Keratinocyte (primary cell): Measurements from ENCODE around the gene ATP9B. TPM values are rescaled to one million over a fixed set of nuclear protein-coding genes. Genes with fewer than 3 reads are reported as not detected.

Source experiments
- DNase-seq: peaks from one replicate; pipeline ENCODE4 v3.0.0-alpha.2; 2011; ENCODE audit warnings: low read depth, missing footprints, low spot score
- FAIRE-seq: peaks from 2 replicates; lab custom pipeline; 2011; peaks lifted over from hg19 to GRCh38; lab: Jason Lieb, UNC
- H2AFZ ChIP-seq: 2 replicates; pipeline ENCODE4 v1.6.0; 2012; ENCODE audit warnings: low read length, control low read depth, inconsistent platforms; ENCODE audit not compliant: control insufficient read depth
- H3K27ac ChIP-seq: 2 replicates; pipeline ENCODE4 v1.5.1; 2011; ENCODE audit warnings: low read length; ENCODE audit not compliant: control insufficient read depth, insufficient read depth
- H3K27me3 ChIP-seq: 3 replicates; pipeline ENCODE4 v1.6.0; 2011; ENCODE audit warnings: low read length; ENCODE audit not compliant: control insufficient read depth, insufficient read depth; ENCODE audit errors: extremely low read depth
- H3K36me3 ChIP-seq, 2 experiments: 2 replicates in 1 of 2; 3 replicates in 1 of 2; pipeline ENCODE4 v1.5.1; 2011; ENCODE audit warnings: low read length in 2 of 2, mild to moderate bottlenecking in 1 of 2; ENCODE audit not compliant: control insufficient read depth in 2 of 2, insufficient read depth in 2 of 2; ENCODE audit errors: extremely low read depth in 1 of 2
- H3K4me1 ChIP-seq: 3 replicates; pipeline ENCODE4 v1.5.1; 2011; ENCODE audit warnings: low read length; ENCODE audit not compliant: control insufficient read depth, insufficient read depth; ENCODE audit errors: extremely low read depth
- H3K4me2 ChIP-seq: 3 replicates; pipeline ENCODE4 v1.6.0; 2011; ENCODE audit warnings: low read depth, low read length; ENCODE audit not compliant: control insufficient read depth, insufficient read depth; ENCODE audit errors: extremely low read depth
- H3K4me3 ChIP-seq, 3 experiments: fragments of 200-600 bp in 1 of 3; sonication (generic) in 1 of 3; 2 replicates in 2 of 3; 3 replicates in 1 of 3; pipeline ENCODE4 v1.5.1; 2011 to 2016; ENCODE audit warnings: low read length in 3 of 3, mild to moderate bottlenecking in 3 of 3, control low read depth in 2 of 3, inconsistent platforms in 1 of 3, low read depth in 1 of 3, mixed read lengths in 1 of 3, mixed run types in 1 of 3, moderate library complexity in 1 of 3; ENCODE audit not compliant: control insufficient read depth in 2 of 3, insufficient read depth in 2 of 3; ENCODE audit errors: extremely low read depth in 1 of 3
- H3K79me2 ChIP-seq: 2 replicates; pipeline ENCODE4 v1.6.0; 2012; ENCODE audit warnings: low read length; ENCODE audit not compliant: control insufficient read depth, insufficient read depth
- H3K9ac ChIP-seq: 3 replicates; pipeline ENCODE4 v1.6.0; 2011; ENCODE audit warnings: low read length; ENCODE audit not compliant: control insufficient read depth, insufficient read depth; ENCODE audit errors: extremely low read depth
- H3K9me1 ChIP-seq: 3 replicates; pipeline ENCODE4 v1.6.0; 2011; ENCODE audit warnings: low read length; ENCODE audit not compliant: control insufficient read depth, insufficient read depth; ENCODE audit errors: extremely low read depth
- H3K9me3 ChIP-seq: 2 replicates; pipeline ENCODE4 v1.5.1; 2012; ENCODE audit warnings: low read depth, low read length; ENCODE audit not compliant: control insufficient read depth
- H4K20me1 ChIP-seq: 3 replicates; pipeline ENCODE4 v1.6.0; 2011; ENCODE audit warnings: low read length; ENCODE audit not compliant: control insufficient read depth, insufficient read depth; ENCODE audit errors: extremely low read depth
- EZH2 ChIP-seq: IDR thresholded peaks from one replicate; pipeline ENCODE4 v1.6.1; 2012; ENCODE audit warnings: inconsistent platforms, mild to moderate bottlenecking, low read length, moderate library complexity
- dilution Hi-C: fragments of 300-500 bp; cut with MboI; formaldehyde crosslinking; loops from one replicate; pipeline ENCODE4 v1.7.0; 2020; ENCODE audit warnings: low sequenced_read_pairs; ENCODE audit not compliant: extremely low pct_ligation_motif_present
- polyA plus RNA-seq, 5 experiments: library from polyadenylated mRNA; depleted of rRNA in 3 of 5; stranded (reverse) in 3 of 5; stranded (forward) in 1 of 5; unstranded in 1 of 5; fragments of >200 nt; gene quantifications; 1 replicate in 1 of 5; 2 replicates in 3 of 5; 3 replicates in 1 of 5; pipeline versions ENCODE4 v1.2.1 to v1.2.3, GENCODE V29; 2011 to 2012; ENCODE audit warnings: missing spikeins in 2 of 5, low read depth in 1 of 5, low replicate concordance in 1 of 5
- TF ChIP-seq, protein P1 (sequence below), 3 experiments: IDR thresholded peaks in 1 of 3; conservative IDR thresholded peaks in 1 of 3; optimal IDR thresholded peaks in 1 of 3; 2 replicates in 2 of 3; 3 replicates in 1 of 3; pipeline versions ENCODE3 to v1.5.1; 2011; ENCODE audit warnings: low read length in 3 of 3, mild to moderate bottlenecking in 3 of 3, moderate library complexity in 2 of 3, control low read depth in 1 of 3, inconsistent platforms in 1 of 3; ENCODE audit not compliant: insufficient read depth in 2 of 3; ENCODE audit errors: extremely low read depth in 1 of 3

ATP9B gene
- polyA plus RNA-seq, 1 donor (not counting 4 experiments of a cell fraction or from before 2014, with no cell fraction given): 16.1 TPM

DNA sequence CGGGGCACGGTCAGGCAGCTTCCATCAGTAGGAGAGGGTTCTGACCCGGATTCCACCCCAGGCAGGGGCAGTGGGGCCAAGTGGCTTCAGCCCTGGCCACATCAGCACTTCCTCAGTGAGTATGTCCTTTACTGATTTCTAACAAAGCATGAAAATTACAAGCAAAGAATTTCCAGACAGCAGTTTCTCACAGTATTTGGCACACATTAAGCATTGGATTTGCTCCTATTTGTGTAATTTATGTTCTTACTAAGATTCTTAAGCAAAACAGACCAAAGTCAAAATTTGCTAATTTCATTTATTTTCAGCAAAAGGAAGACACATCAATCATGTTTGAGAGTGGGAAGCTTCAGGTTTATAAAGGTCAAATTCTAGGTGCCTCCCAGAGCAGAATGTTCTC, 253.2 kb downstream of the ATP9B start:
- H2AFZ ChIP-seq: no peak overlapping the region
- no peak overlapping the region for H3K27ac ChIP-seq
- H3K9ac ChIP-seq: no peak overlapping the region
- H4K20me1 ChIP-seq: no peaks in the 10 kb centered on the region
- DNase-seq: no peak
- H3K9me3 ChIP-seq: no peaks in the 10 kb centered on the region
- FAIRE-seq: no peak
- peaks cover 0 to 2% of the 10 kb centered on the region in 2 experiments for H3K36me3 ChIP-seq
- H3K4me2 ChIP-seq: no peak overlapping the region
- H3K4me1 ChIP-seq: no peaks in the 10 kb centered on the region
- H3K27me3 ChIP-seq: no peaks in the 10 kb centered on the region
- TF ChIP-seq, protein P1, sequence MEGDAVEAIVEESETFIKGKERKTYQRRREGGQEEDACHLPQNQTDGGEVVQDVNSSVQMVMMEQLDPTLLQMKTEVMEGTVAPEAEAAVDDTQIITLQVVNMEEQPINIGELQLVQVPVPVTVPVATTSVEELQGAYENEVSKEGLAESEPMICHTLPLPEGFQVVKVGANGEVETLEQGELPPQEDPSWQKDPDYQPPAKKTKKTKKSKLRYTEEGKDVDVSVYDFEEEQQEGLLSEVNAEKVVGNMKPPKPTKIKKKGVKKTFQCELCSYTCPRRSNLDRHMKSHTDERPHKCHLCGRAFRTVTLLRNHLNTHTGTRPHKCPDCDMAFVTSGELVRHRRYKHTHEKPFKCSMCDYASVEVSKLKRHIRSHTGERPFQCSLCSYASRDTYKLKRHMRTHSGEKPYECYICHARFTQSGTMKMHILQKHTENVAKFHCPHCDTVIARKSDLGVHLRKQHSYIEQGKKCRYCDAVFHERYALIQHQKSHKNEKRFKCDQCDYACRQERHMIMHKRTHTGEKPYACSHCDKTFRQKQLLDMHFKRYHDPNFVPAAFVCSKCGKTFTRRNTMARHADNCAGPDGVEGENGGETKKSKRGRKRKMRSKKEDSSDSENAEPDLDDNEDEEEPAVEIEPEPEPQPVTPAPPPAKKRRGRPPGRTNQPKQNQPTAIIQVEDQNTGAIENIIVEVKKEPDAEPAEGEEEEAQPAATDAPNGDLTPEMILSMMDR (optimal IDR thresholded peaks at IDR 0.05 in 1 of 3, IDR thresholded peaks at IDR 0.05 in 1 of 3, conservative IDR thresholded peaks at IDR 0.05 in 1 of 3; ENCODE audit: extremely low read depth in 1 of 3, insufficient read depth in 2 of 3, low read length in 3 of 3): no peak
- TF ChIP-seq EZH2: no peak
- no peaks in the 10 kb centered on the region for H3K9me1 ChIP-seq
- dilution Hi-C loops: no loop called here
- no peaks in the 10 kb centered on the region for H3K79me2 ChIP-seq
- H3K4me3 ChIP-seq: no peak overlapping the region

DNA sequence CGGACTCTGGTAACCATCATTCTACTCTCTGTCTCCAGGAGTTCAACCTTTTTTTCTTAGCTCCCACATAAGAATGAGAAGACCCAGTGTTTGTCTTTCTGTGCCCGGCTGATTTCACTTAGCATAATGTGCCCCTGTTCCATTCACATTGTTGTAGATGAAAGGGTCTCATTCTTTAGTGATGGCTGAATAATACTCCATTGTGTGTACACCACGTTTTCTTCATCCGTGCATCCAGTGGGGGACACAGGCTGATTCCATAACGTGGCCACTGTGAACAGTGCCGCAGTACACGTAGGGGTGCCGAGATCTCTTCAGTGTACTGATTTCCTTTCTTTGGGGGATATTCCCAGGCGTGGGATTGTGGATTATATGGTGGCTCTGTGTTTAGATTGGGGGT, 254.3 kb downstream of the ATP9B start:
- Histone ChIP-seq H3K36me3 (peaks cover 0 to 2% of the 10 kb centered on the region in 2 experiments), H3K79me2 (no peaks in the 10 kb centered on the region), H3K4me1 (no peaks in the 10 kb centered on the region), H4K20me1 (no peaks in the 10 kb centered on the region), H3K9me3 (no peaks in the 10 kb centered on the region), H3K4me3 (no peak overlapping the region), H3K27ac (no peak overlapping the region), H3K27me3 (no peaks in the 10 kb centered on the region), H3K4me2 (no peak overlapping the region), H2AFZ (no peak overlapping the region), H3K9me1 (no peaks in the 10 kb centered on the region), H3K9ac (no peak overlapping the region)
- TF ChIP-seq, protein P1 (optimal IDR thresholded peaks at IDR 0.05 in 1 of 3, IDR thresholded peaks at IDR 0.05 in 1 of 3, conservative IDR thresholded peaks at IDR 0.05 in 1 of 3; ENCODE audit: extremely low read depth in 1 of 3, insufficient read depth in 2 of 3, low read length in 3 of 3): no peak
- no peak for TF ChIP-seq EZH2
- DNase-seq (no peak), FAIRE-seq (no peak)
- dilution Hi-C loops: no loop called here
